Measurements from ENCODE around the gene GSTO1. TPM values are rescaled to one million over a fixed set of nuclear protein-coding genes. Genes with fewer than 3 reads are reported as not detected.

The GSTO1 gene
- total RNA-seq, 2 donors from 2014 or later = 16.8 to 65.9 TPM

- Histone ChIP-seq H3K4me3 (peak within 1 kb of the TSS; percentile 63 to 85), H3K36me3 (replicated peaks in 1 of 2; ENCODE audit: insufficient read depth in 1 of 2, low read depth in 2 of 2) (peaks cover 0 to 9% of the 10 kb centered on the region in 2 donors), H3K4me1 (peaks cover 13% of the 10 kb centered on the region), H3K9me3 (no peaks in the 10 kb centered on the region), H3K27me3 (no peaks in the 10 kb centered on the region), H3K27ac (peak within 1 kb of the TSS; percentile 54 to 90 (median 74))
- DNase-seq = peak; percentile 98 to 99 (median 99)
- TF ChIP-seq CTCF (IDR thresholded peaks at IDR 0.05) (no peak), POLR2A (IDR thresholded peaks at IDR 0.05) (peak; percentile 37 to 83 (median 80))
- 3 to 8% methylated on average over 10 to 58 of the region's 59 CpGs for WGBS, 2 donors
- intact Hi-C loops (cut with DNase I) = no loop called here
- ATAC-seq = peak; percentile 100
Observed at GRCh38 chr10:104268713-104269645, 14.3 kb downstream of the GSTO1 start, which contains the start of gene GSTO2. GSTO2 (plus strand) TSS chr10:104269184; CDS start chr10:104274916, 5,732 bp downstream.

- DNase-seq = no peak
- TF ChIP-seq POLR2A (IDR thresholded peaks at IDR 0.05) (no peak), CTCF (IDR thresholded peaks at IDR 0.05) (no peak)
- intact Hi-C loops (cut with DNase I) = no loop called here
- Histone ChIP-seq H3K27me3 (no peaks in the 10 kb centered on the region), H3K4me1 (peaks cover 28% of the 10 kb centered on the region), H3K27ac (no peak overlapping the region), H3K36me3 (replicated peaks in 1 of 2; ENCODE audit: insufficient read depth in 1 of 2, low read depth in 2 of 2) (no peaks in the 10 kb centered on the region), H3K9me3 (no peaks in the 10 kb centered on the region), H3K4me3 (no peak overlapping the region)
- no peak for ATAC-seq
- WGBS, 2 donors = 72% methylated on average over 1 of the region's 1 CpG
Observed at GRCh38 chr10:104273286-104273685, 18.6 kb downstream of the GSTO1 start.

- DNase-seq (no peak), ATAC-seq (no peak)
- Histone ChIP-seq H3K4me3 (no peak overlapping the region), H3K9me3 (no peaks in the 10 kb centered on the region), H3K27ac (peak overlapping the region in 3 of 4 donors; percentile 59 to 68 (median 61)), H3K36me3 (replicated peaks in 1 of 2; ENCODE audit: insufficient read depth in 1 of 2, low read depth in 2 of 2) (no peaks in the 10 kb centered on the region), H3K4me1 (peaks cover 27% of the 10 kb centered on the region), H3K27me3 (no peaks in the 10 kb centered on the region)
- WGBS, 2 donors = 41 to 52% methylated on average over 4 of the region's 4 CpGs
- TF ChIP-seq CTCF (IDR thresholded peaks at IDR 0.05) (no peak), POLR2A (IDR thresholded peaks at IDR 0.05) (no peak)
- intact Hi-C loops (cut with DNase I) = no loop called here
Observed at GRCh38 chr10:104273899-104274575, 19.3 kb downstream of the GSTO1 start.

GRCh38 chr10:104274762-104275721 is 20.4 kb downstream of the GSTO1 start:
- WGBS, 2 donors = 6 to 8% methylated on average over 17 to 41 of the region's 42 CpGs
- DNase-seq (peak; percentile 59 to 74 (median 70)), ATAC-seq (peak; percentile 96)
- H3K4me3 ChIP-seq = peak overlapping the region; percentile 49 to 67
- H3K27ac ChIP-seq = peak overlapping the region in 3 of 4 donors; percentile 59 to 68 (median 61)
- TF ChIP-seq POLR2A (IDR thresholded peaks at IDR 0.05) = peak in 2 of 3 donors; percentile 42 to 45
- TF ChIP-seq CTCF (IDR thresholded peaks at IDR 0.05) = peak; percentile 82 to 97 (median 89)
- no peaks in the 10 kb centered on the region for H3K36me3 ChIP-seq (replicated peaks in 1 of 2; ENCODE audit: insufficient read depth in 1 of 2, low read depth in 2 of 2)
- no peaks in the 10 kb centered on the region for H3K27me3 ChIP-seq
- no peaks in the 10 kb centered on the region for H3K9me3 ChIP-seq
- intact Hi-C loops (cut with DNase I) = no loop called here
- H3K4me1 ChIP-seq = peaks cover 27% of the 10 kb centered on the region
